Spleen (tissue), 7 donors: Measurements from ENCODE around the gene XPR1.

ENCODE experiments used
- CTCF ChIP-seq, 11 experiments: fragments of 200-600 bp in 7 of 11; fragments of 450-650 bp in 4 of 11; sonication (generic) in 4 of 11; IDR thresholded peaks in 8 of 11; conservative IDR thresholded peaks in 3 of 11; 1 replicate in 7 of 11; 2 replicates in 4 of 11; pipeline versions ENCODE4 v1.4.0 to v1.8.0; 2016 to 2021; ENCODE audit warnings: antibody characterized with exemption in 11 of 11, inconsistent platforms in 4 of 11, mild to moderate bottlenecking in 1 of 11
- POLR2A ChIP-seq, 3 donors: fragments of 450-650 bp; IDR thresholded peaks; one replicate each; pipeline ENCODE4 v1.5.1; 2017; ENCODE audit warnings: antibody characterized with exemption in 3 of 3, mild to moderate bottlenecking in 1 of 3
- donor health status: DM: no; HTN: no; CAD: no; lungs with moderate emphysema.
- donor health status: DM: no; HTN: no; CAD: no.
- donor health status: DM: no; HTN: no; CAD: no.

GRCh38 chr1:180854001-180854400 is 222.2 kb downstream of the XPR1 start:
- TF ChIP-seq CTCF (IDR thresholded peaks at IDR 0.05 in 8 of 11, conservative IDR thresholded peaks at IDR 0.05 in 3 of 11) (no peak), POLR2A (IDR thresholded peaks at IDR 0.05) (no peak)
